AG09309 (cell line): ENCODE data around the gene APBB2.

Experiments
- DNase-seq: peaks from one replicate; pipeline ENCODE4 v3.0.0-alpha.2; 2010; ENCODE audit warnings: low read depth
- H3K4me3 ChIP-seq: 2 replicates; pipeline ENCODE4 v1.5.1; 2011; ENCODE audit warnings: mild to moderate bottlenecking, low read depth, low read length, moderate library complexity; ENCODE audit not compliant: control insufficient read depth
- TF ChIP-seq, protein P1 (sequence below): IDR thresholded peaks from 2 replicates; pipeline ENCODE4 v1.5.1; 2011; ENCODE audit warnings: mild to moderate bottlenecking, low read depth, low read length, inconsistent platforms; ENCODE audit not compliant: insufficient read depth, control insufficient read depth; ENCODE audit errors: missing control alignments

Gene APBB2

DNA sequence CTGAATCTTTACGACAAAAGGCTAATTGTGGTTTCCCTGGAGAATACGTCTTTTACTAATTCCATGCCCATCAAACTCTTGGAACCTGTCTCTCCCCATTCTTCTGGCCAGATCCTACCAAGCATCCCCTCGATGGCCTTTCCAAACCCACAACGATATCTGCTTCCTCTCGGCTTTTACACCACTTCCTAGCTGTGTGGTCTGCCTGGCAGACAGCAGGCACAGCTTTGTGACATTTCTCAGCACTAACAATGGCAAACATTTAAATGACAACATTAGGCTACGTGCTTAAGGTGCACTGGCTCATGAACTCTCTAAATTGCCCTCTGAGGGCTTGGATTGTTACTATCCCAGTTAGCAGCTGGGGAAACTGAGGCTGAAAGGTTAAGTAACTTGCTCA is 323.6 kb downstream of the APBB2 start:
- no peak overlapping the region for H3K4me3 ChIP-seq
- TF ChIP-seq, protein P1, sequence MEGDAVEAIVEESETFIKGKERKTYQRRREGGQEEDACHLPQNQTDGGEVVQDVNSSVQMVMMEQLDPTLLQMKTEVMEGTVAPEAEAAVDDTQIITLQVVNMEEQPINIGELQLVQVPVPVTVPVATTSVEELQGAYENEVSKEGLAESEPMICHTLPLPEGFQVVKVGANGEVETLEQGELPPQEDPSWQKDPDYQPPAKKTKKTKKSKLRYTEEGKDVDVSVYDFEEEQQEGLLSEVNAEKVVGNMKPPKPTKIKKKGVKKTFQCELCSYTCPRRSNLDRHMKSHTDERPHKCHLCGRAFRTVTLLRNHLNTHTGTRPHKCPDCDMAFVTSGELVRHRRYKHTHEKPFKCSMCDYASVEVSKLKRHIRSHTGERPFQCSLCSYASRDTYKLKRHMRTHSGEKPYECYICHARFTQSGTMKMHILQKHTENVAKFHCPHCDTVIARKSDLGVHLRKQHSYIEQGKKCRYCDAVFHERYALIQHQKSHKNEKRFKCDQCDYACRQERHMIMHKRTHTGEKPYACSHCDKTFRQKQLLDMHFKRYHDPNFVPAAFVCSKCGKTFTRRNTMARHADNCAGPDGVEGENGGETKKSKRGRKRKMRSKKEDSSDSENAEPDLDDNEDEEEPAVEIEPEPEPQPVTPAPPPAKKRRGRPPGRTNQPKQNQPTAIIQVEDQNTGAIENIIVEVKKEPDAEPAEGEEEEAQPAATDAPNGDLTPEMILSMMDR, result no peak
- no peak for DNase-seq

DNA sequence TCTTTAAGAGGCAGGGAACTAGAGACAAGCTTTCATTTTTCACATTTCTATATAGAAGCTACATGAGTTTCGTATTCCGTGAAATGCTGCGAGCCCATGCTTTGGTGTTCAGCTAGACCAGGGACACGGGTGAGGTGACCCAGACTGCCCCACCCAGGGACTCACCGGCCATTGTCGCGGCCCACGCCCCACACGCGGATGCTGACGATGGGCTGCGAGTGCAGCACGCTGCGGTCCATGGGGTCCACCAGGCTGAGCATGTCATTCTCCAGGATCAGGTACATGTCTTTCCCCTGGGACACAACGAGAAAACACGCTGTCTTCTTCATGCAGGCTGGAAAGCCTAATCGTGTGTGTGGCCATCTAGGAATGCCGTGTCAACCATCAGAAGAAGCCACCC is 324.1 kb downstream of the APBB2 start:
- TF ChIP-seq, protein P1, result no peak
- no peak for DNase-seq
- H3K4me3 ChIP-seq, result no peak overlapping the region

GRCh38 chr4:40888933-40889332 is 325.4 kb downstream of the APBB2 start:
- H3K4me3 ChIP-seq, result no peak overlapping the region
- TF ChIP-seq, protein P1, result no peak
- DNase-seq, result no peak

- DNase-seq, result peak; percentile 88
- TF ChIP-seq, protein P1, result no peak
These were observed 326.6 kb downstream of the APBB2 start for GRCh38 chr4:40887764-40888131.

GRCh38 chr4:40886931-40887763 is 327.2 kb downstream of the APBB2 start:
- TF ChIP-seq, protein P1, result no peak
- no peak for DNase-seq
- no peak overlapping the region for H3K4me3 ChIP-seq

More at GRCh38 chr4:40887764-40888131, 326.6 kb downstream of the APBB2 start:
- H3K4me3 ChIP-seq, result no peak overlapping the region; the same call in 1 of the 2 replicates

GRCh38 chr4:40881851-40882250 is 332.5 kb downstream of the APBB2 start:
- TF ChIP-seq, protein P1, result no peak
- DNase-seq, result no peak
- H3K4me3 ChIP-seq, result no peak overlapping the region
